ENCODE measurements around the gene ARPC5L. TPM values are rescaled to one million over a fixed set of nuclear protein-coding genes. Genes with fewer than 3 reads are reported as not detected.

ARPC5L gene
- total and polyA plus RNA-seq, 9 of the 15 experiments (the other 6 are each of a cell fraction or from before 2014, with no cell fraction given): 25.4 to 113 (median 63.8) TPM

DNA sequence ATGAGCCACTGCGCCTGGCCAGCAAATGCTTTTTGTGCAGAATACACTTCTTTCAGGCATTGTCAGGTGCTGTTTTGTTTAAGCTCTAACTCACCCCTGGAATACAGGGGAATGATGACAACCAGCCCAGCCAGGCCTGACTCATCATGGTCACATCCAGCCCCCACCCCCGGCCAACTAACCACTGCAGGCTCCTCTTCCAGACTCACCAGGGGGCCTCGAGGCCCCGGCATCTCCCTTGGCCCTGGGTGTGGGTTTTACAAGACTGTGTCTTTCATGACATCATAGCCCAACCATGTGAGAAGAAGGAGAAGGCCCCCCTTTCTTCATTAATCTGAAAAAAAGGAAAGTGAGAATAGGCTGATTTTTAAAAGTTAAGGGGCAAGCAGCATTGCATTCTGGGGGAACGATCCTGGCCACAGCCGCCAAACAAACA lies 49.5 kb upstream of the ARPC5L start:
- FAIRE-seq: peak; percentile 80
- peak; percentile 42; the same call in 1 of the 2 replicates for TF ChIP-seq DPF2 (IDR thresholded peaks at IDR 0.05)
- TF ChIP-seq YY1 (IDR thresholded peaks at IDR 0.05; ENCODE audit: borderline replicate concordance in 1 of 3, control insufficient read depth in 1 of 3, extremely low read depth in 1 of 3, insufficient read depth in 3 of 3, insufficient read length in 1 of 3, insufficient replicate concordance in 2 of 3, low read depth in 1 of 3, low read length in 2 of 3): peak in 1 of 3 experiments; percentile 13
- TF ChIP-seq NFE2 (IDR thresholded peaks at IDR 0.05; ENCODE audit: low read depth): peak; percentile 44
- TF ChIP-seq JUN (IDR thresholded peaks at IDR 0.05; ENCODE audit: borderline replicate concordance, low read depth, low read length): peak; percentile 64; the same call in 1 of the 2 replicates
- no peak for TF ChIP-seq JUN (CRISPR knock-in tag; IDR thresholded peaks at IDR 0.05; ENCODE audit: borderline replicate concordance)
- TF ChIP-seq SMARCE1 (IDR thresholded peaks at IDR 0.05): peak; percentile 51; the same call in 1 of the 2 replicates
- peak; percentile 81; the same call in 1 of the 2 replicates for TF ChIP-seq JUND (IDR thresholded peaks at IDR 0.05; ENCODE audit: borderline replicate concordance, low read depth, low read length)
- TF ChIP-seq JUND (tag; IDR thresholded peaks at IDR 0.05; ENCODE audit: borderline replicate concordance, low read depth, low read length): peak; percentile 63; the same call in 1 of the 3 replicates
- peak; percentile 75 for TF ChIP-seq FOSL1 (tag; conservative IDR thresholded peaks at IDR 0.05)
- TF ChIP-seq, protein P1, sequence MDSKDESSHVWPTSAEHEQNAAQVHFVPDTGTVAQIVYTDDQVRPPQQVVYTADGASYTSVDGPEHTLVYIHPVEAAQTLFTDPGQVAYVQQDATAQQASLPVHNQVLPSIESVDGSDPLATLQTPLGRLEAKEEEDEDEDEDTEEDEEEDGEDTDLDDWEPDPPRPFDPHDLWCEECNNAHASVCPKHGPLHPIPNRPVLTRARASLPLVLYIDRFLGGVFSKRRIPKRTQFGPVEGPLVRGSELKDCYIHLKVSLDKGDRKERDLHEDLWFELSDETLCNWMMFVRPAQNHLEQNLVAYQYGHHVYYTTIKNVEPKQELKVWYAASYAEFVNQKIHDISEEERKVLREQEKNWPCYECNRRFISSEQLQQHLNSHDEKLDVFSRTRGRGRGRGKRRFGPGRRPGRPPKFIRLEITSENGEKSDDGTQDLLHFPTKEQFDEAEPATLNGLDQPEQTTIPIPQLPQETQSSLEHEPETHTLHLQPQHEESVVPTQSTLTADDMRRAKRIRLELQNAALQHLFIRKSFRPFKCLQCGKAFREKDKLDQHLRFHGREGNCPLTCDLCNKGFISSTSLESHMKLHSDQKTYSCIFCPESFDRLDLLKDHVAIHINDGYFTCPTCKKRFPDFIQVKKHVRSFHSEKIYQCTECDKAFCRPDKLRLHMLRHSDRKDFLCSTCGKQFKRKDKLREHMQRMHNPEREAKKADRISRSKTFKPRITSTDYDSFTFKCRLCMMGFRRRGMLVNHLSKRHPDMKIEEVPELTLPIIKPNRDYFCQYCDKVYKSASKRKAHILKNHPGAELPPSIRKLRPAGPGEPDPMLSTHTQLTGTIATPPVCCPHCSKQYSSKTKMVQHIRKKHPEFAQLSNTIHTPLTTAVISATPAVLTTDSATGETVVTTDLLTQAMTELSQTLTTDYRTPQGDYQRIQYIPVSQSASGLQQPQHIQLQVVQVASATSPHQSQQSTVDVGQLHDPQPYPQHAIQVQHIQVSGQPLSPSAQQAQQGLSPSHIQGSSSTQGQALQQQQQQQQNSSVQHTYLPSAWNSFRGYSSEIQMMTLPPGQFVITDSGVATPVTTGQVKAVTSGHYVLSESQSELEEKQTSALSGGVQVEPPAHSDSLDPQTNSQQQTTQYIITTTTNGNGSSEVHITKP (IDR thresholded peaks at IDR 0.05; ENCODE audit: partially characterized antibody): peak; percentile 76
- peak in 1 of 2 experiments; percentile 49; a peak in 1 of 4 replicates for TF ChIP-seq MAZ (CRISPR knock-in tag; conservative IDR thresholded peaks at IDR 0.05 in 1 of 2, IDR thresholded peaks at IDR 0.05 in 1 of 2)
- TF ChIP-seq POLR2H (tag; IDR thresholded peaks at IDR 0.05; ENCODE audit: low read depth): no peak
- peak; percentile 36; the same call in 1 of the 2 replicates for TF ChIP-seq SMARCA4 (IDR thresholded peaks at IDR 0.05)
- TF ChIP-seq, protein P2, sequence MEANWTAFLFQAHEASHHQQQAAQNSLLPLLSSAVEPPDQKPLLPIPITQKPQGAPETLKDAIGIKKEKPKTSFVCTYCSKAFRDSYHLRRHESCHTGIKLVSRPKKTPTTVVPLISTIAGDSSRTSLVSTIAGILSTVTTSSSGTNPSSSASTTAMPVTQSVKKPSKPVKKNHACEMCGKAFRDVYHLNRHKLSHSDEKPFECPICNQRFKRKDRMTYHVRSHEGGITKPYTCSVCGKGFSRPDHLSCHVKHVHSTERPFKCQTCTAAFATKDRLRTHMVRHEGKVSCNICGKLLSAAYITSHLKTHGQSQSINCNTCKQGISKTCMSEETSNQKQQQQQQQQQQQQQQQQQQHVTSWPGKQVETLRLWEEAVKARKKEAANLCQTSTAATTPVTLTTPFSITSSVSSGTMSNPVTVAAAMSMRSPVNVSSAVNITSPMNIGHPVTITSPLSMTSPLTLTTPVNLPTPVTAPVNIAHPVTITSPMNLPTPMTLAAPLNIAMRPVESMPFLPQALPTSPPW (CRISPR knock-in tag; IDR thresholded peaks at IDR 0.05): peak; percentile 65
- TF ChIP-seq, protein P3, sequence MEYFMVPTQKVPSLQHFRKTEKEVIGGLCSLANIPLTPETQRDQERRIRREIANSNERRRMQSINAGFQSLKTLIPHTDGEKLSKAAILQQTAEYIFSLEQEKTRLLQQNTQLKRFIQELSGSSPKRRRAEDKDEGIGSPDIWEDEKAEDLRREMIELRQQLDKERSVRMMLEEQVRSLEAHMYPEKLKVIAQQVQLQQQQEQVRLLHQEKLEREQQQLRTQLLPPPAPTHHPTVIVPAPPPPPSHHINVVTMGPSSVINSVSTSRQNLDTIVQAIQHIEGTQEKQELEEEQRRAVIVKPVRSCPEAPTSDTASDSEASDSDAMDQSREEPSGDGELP (CRISPR knock-in tag; IDR thresholded peaks at IDR 0.05; ENCODE audit: borderline replicate concordance): peak; percentile 12; the same call in 1 of the 2 replicates
- TF ChIP-seq ATF7 (IDR thresholded peaks at IDR 0.05): peak; percentile 68

More for the DNA sequence above, 49.5 kb upstream of the ARPC5L start:
- H3K4me2 ChIP-seq (ENCODE audit: insufficient read depth, low read length): no peak overlapping the region
- peak; percentile 76 to 84 (median 78) for DNase-seq (ENCODE audit: extremely low read depth in 1 of 4, low spot score in 3 of 4)
- no peaks in the 10 kb centered on the region for H3K36me3 ChIP-seq (ENCODE audit: control insufficient read depth, insufficient read depth, low read length)
- H4K20me1 ChIP-seq (replicated peaks; ENCODE audit: control insufficient read depth, insufficient read depth, low read length): no peaks in the 10 kb centered on the region
- ChIA-PET CTCF (ENCODE audit: low intra/inter-chr PET ratio) (no interaction called here), POLR2A (interaction anchor here (0.6 to 1.4 kb wide), 4 partner anchors 9 to 25 kb away, joined by 3 to 7 read pairs (median 4); no protein-coding TSS in a partner anchor)
- no peaks in the 10 kb centered on the region for H3K79me2 ChIP-seq (ENCODE audit: control insufficient read depth, insufficient read depth, low read length)
- H3K27me3 ChIP-seq (ENCODE audit: control insufficient read depth in 2 of 2, insufficient read depth in 2 of 2, low read length in 2 of 2): no peaks in the 10 kb centered on the region
- H3K9me1 ChIP-seq (ENCODE audit: control insufficient read depth, insufficient read depth, low read length): no peaks in the 10 kb centered on the region
- peak; percentile 86 for ATAC-seq
- no peaks in the 10 kb centered on the region for H3K9me3 ChIP-seq (replicated peaks; ENCODE audit: control insufficient read depth, insufficient read depth, low read depth, low read length)
- in situ Hi-C loops (cut with MboI): no loop called here
- no TSS peak for BruUV-seq (replicated peaks)
- peak overlapping the region; percentile 3; the same call in 1 of the 2 replicates for H2AFZ ChIP-seq (ENCODE audit: low read depth, low read length)
- no peak overlapping the region for H3K27ac ChIP-seq (ENCODE audit: extremely low read depth, low read depth, low read length)
- no peak overlapping the region for H3K9ac ChIP-seq (ENCODE audit: insufficient read depth in 1 of 2, low read depth in 2 of 2, low read length in 2 of 2)
- H3K4me1 ChIP-seq (replicated peaks in 1 of 2; ENCODE audit: control insufficient read depth in 2 of 2, insufficient read depth in 2 of 2, low read length in 2 of 2): peaks cover 2 to 24% of the 10 kb centered on the region in 2 experiments; a peak in 4 of 5 replicates
- 35% methylated on average over 6 of the region's 6 CpGs for WGBS (ENCODE audit: insufficient coverage, low coverage, missing lambda C conversion rate)
- H3K4me3 ChIP-seq: no peak overlapping the region
- intact Hi-C loops (cut with micrococcal nuclease): no loop called here
